Purkinje cell (primary cell): ENCODE results near the gene KCNQ4. TPM values are rescaled to one million over a fixed set of nuclear protein-coding genes. Genes with fewer than 3 reads are reported as not detected.

ENCODE experiments used
- polyA plus RNA-seq: library from polyadenylated mRNA; unstranded; fragments of >200 nt; fragmentation: Nextera tagmentation; gene quantifications from 2 replicates; pipeline ENCODE4 v1.2.1, GENCODE V29; 2014

KCNQ4 gene
- not detected in 2 replicates for polyA plus RNA-seq

DNA sequence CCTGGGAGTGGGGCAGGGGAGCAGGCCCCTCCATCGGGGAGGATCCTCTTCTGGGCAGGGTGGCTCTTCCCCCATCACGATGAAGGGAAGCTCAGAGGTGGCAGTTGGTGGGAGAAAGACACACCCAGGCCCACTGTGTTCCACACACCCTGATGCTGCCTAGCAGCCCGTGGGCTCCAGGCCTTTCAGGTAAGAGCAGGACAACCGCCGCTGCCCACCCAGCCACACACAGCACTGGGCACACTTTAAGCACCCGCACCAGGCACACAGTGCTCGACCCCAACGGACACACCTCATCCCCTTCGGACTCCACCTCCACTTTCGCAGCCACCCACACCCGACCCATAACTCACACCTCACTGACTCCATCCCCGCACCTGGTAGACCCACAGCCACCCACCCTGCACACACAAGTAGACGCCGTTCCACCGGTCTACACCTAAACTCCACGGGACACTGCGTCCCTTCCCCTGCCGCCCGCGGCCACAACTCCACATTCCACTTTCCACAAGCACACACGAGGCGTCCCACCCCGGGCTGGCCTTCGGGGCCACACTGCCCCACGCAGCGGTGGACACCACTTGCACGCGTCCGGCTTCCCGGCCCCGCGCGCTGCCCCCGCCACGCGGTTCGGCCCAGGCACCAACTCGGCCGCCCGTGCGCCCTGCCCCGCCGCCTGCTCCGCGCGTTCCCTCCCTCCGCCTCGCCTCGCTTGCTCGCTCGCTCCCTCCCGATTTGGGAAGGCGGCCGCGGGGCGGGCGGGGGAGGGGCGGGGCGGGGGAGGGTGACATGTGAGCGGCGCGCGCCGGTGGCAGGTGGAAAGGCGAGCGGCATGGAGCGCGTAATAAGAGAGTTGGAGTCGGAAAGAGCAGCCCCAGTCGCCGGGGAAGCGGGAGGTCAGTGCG, at the start of gene KCNQ4:
KCNQ4 (plus strand) TSS at position 787 of the 905 bp plus-strand sequence. CDS start 307 bp downstream, outside the sequence.

DNA sequence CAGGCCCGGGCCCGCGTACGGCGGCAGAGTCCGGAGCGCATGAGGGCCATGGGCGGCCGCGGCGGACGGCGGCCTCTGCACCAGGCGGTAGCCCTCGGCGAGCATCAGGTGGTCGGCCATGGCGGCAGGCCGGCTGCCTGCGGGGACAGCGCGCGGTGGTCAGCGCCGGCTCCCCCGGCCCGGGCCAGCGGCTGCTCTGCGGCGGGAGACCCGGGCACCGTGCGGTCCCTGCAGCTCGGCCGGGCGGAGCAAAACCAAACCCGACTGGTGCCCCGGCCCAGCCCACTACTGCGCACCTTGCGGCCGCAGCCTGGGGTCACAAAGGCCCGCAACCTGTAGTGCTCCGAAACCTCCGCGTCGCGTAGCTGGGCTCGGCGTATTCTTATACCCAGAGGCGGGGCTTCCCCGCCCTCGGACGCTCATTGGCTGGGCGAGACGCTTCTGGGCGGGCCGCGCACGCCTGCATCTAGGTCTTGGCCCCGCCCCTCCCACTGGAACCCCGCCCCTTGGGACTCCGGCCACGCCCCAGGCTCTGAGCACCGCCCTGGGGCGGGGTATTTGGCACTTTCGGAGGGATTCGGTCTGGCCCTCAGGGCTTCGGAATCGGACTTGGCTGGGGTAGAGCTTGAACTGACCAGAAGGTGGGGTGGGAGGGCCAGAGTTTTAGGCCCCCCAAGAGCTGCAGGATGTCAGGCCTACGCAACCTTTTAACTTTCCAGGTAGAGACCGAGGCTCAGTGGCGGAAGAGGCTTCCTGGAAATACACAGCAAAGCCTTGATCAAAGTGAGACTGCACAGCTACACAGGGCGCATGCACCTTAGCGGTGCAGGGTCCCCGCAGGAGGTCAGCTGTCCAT, 78.6 kb downstream of the KCNQ4 start, which contains the start of gene CITED4:
CITED4 (minus strand) TSS at position 356 of the 856 bp plus-strand sequence; CDS start at position 120, 236 bp downstream.

Other genes with a start within 250 kb of the KCNQ4 start
- 0.28 and 5.0 TPM in 2 replicates for gene RIMS3, start 118.1 kb upstream of the KCNQ4 start, polyA plus RNA-seq
- gene NFYC, start 92.1 kb upstream of the KCNQ4 start, polyA plus RNA-seq, result 21.3 and 28.1 TPM in 2 replicates
- 0.74 and 3.0 TPM in 2 replicates for gene CITED4, start 78.6 kb downstream of the KCNQ4 start, polyA plus RNA-seq
- gene CTPS1, start 195.9 kb downstream of the KCNQ4 start, polyA plus RNA-seq, result 22.7 and 25.4 TPM in 2 replicates
- 0.26 TPM in 1 of 2 replicates, not detected in the other for gene SLFNL1, start 237.9 kb downstream of the KCNQ4 start, polyA plus RNA-seq